NB4 (cell line): ENCODE data around the gene CDX2.

Experiments used
- MYC ChIP-seq: IDR thresholded peaks from 2 replicates; pipeline ENCODE4 v1.6.1; 2011; ENCODE audit warnings: low read depth, low read length
- POLR2A ChIP-seq: IDR thresholded peaks from 2 replicates; pipeline ENCODE4 v1.6.1; 2011; ENCODE audit warnings: mild to moderate bottlenecking; ENCODE audit not compliant: insufficient read length; ENCODE audit errors: extremely low read depth
- TF ChIP-seq, protein P1 (sequence below): IDR thresholded peaks from one replicate; pipeline ENCODE4 v1.5.1; 2012; ENCODE audit warnings: low read depth, low read length
- TF ChIP-seq, protein P2 (sequence below): IDR thresholded peaks from 2 replicates; pipeline ENCODE4 v1.6.1; 2011; ENCODE audit warnings: low read depth, low read length

- TF ChIP-seq, protein P1, sequence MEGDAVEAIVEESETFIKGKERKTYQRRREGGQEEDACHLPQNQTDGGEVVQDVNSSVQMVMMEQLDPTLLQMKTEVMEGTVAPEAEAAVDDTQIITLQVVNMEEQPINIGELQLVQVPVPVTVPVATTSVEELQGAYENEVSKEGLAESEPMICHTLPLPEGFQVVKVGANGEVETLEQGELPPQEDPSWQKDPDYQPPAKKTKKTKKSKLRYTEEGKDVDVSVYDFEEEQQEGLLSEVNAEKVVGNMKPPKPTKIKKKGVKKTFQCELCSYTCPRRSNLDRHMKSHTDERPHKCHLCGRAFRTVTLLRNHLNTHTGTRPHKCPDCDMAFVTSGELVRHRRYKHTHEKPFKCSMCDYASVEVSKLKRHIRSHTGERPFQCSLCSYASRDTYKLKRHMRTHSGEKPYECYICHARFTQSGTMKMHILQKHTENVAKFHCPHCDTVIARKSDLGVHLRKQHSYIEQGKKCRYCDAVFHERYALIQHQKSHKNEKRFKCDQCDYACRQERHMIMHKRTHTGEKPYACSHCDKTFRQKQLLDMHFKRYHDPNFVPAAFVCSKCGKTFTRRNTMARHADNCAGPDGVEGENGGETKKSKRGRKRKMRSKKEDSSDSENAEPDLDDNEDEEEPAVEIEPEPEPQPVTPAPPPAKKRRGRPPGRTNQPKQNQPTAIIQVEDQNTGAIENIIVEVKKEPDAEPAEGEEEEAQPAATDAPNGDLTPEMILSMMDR, result no peak
- TF ChIP-seq POLR2A, result no peak
- TF ChIP-seq, protein P2, sequence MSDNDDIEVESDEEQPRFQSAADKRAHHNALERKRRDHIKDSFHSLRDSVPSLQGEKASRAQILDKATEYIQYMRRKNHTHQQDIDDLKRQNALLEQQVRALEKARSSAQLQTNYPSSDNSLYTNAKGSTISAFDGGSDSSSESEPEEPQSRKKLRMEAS, result no peak
- TF ChIP-seq MYC, result no peak
Observed at GRCh38 chr13:28013482-28013881, 44.4 kb upstream of the CDX2 start.
